BLaER1 (cell line): ENCODE results near the gene INAFM2.

Experiments used
- H3K27ac ChIP-seq: shearing (Covaris generic); formaldehyde crosslinking; 2 replicates; pipeline ENCODE4 v1.8.1; 2022
- H3K27me3 ChIP-seq: shearing (Covaris generic); formaldehyde crosslinking; 2 replicates; pipeline ENCODE4 v1.8.1; 2022
- H3K36me3 ChIP-seq: shearing (Covaris generic); formaldehyde crosslinking; 2 replicates; pipeline ENCODE4 v1.8.1; 2022
- H3K4me1 ChIP-seq: shearing (Covaris generic); formaldehyde crosslinking; 2 replicates; pipeline ENCODE4 v1.8.1; 2022
- H3K4me2 ChIP-seq: shearing (Covaris generic); formaldehyde crosslinking; 2 replicates; pipeline ENCODE4 v1.8.1; 2022
- H3K4me3 ChIP-seq: shearing (Covaris generic); formaldehyde crosslinking; 2 replicates; pipeline ENCODE4 v1.8.1; 2022
- H3K9ac ChIP-seq: shearing (Covaris generic); formaldehyde crosslinking; 2 replicates; pipeline ENCODE4 v1.8.1; 2022
- H3K9me3 ChIP-seq: shearing (Covaris generic); formaldehyde crosslinking; 2 replicates; pipeline ENCODE4 v1.8.1; 2022
- H4K20me1 ChIP-seq: shearing (Covaris generic); formaldehyde crosslinking; 2 replicates; pipeline ENCODE4 v1.8.1; 2022
- Cebpa-rat ChIP-seq: shearing (Covaris generic); IDR thresholded peaks from 2 replicates; pipeline ENCODE4 v1.8.1; 2022

The INAFM2 gene

DNA sequence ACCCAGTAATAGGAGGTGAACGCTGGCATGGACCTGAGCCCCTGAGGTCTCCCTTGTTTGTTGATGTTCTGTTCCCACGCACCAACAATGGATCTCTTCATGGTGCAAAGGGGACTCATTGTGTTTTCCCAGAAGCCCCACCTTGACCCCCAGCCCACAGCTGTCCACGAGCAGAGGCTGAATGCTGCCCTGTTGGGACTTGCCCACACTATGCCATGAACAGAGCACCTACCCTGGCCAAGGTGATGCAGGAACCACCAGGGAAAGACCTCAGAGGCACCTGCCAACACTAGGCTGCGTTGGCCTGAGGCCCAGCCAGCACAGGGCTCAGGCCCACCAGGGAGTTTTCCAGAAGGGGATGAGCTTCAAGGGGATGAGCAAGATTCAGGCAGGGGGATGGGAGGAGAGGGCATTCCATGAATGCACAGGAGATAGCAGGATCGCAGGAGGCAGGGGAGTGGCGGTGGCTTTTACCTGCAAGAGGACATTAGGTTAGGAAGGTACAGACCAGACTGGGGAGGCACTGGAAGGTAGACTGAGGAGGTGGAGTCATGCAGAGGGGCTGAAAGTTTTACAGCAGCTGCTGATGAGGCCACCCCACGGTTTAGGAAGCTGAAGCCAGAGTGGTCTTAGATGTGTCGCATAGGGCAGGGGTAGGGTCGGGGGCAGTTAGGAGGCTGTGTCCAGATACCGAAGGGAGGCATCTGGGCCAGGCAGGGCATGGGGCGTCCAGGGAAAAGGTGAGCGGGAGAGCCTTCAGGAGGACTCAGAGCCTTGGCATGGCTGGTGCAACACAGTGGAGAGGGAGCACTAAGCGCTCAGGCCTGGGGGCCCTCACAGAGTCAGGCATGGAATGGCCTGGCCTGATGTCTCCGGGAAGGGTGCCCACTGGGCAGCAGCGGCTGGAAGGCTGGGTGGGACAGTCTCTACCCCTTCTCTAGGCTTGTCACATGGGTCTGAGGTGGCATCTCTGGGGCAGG, 23.4 kb downstream of the INAFM2 start:
- Histone ChIP-seq H3K4me2 (no peak overlapping the region), H3K4me1 (peaks cover 58% of the 10 kb centered on the region), H4K20me1 (no peaks in the 10 kb centered on the region), H3K27me3 (no peaks in the 10 kb centered on the region), H3K9me3 (no peaks in the 10 kb centered on the region), H3K27ac (no peak overlapping the region), H3K4me3 (no peak overlapping the region), H3K9ac (no peak overlapping the region), H3K36me3 (no peaks in the 10 kb centered on the region)
- no peak for TF ChIP-seq Cebpa-rat

DNA sequence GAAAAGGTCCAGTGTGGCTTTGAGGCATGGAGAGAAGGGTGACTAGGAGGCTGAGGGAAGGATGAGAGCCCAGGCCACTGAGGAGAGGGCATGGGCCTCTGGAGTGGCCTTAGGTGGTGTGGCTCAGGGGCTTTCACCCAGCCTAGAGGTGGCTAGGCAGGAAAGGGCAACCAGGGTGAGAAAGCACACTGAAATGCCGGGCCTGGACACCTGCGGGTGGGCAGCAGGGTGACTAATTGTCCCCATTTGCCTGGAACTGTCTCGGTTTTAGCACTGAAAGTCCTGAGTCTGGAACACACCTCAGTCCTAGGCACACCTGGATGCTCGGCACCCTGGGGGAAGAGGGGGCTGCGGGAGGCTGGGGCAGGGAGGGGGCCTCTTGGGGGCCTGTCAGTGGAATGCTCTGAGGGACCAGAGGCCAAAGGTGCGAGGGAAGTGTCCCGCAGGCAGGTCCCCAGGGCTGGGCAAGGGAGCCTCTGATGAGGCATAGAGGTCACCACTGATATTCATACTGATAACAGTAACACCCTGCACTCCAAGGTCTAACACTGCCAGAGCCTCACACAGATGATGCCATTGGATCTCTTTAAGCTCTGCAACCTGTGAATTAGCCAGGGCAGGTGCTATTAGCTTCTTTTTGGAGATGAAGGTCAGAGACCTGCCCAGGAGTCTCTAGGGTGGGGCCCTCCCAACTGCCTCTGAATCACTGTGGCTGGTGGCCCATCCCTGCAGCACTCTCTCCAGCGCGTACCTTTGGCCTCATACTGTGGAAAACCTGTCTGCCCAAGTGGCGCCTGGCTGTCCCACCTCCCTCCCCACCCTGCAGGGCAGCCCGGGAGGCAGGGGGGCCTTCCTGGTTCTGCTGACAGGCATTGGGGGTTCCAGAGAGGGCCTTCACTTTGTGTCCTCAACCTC, 24.3 kb downstream of the INAFM2 start:
- peak overlapping the region; percentile 55 for H3K4me2 ChIP-seq
- H4K20me1 ChIP-seq = no peaks in the 10 kb centered on the region
- H3K36me3 ChIP-seq = no peaks in the 10 kb centered on the region
- no peak for TF ChIP-seq Cebpa-rat
- H3K27ac ChIP-seq = 0 out of 2 replicates have a peak overlapping the region, but pooled peaks have one; percentile 35
- H3K9me3 ChIP-seq = no peaks in the 10 kb centered on the region
- no peak overlapping the region for H3K4me3 ChIP-seq
- no peak overlapping the region for H3K9ac ChIP-seq
- no peaks in the 10 kb centered on the region for H3K27me3 ChIP-seq
- peaks cover 57% of the 10 kb centered on the region for H3K4me1 ChIP-seq

DNA sequence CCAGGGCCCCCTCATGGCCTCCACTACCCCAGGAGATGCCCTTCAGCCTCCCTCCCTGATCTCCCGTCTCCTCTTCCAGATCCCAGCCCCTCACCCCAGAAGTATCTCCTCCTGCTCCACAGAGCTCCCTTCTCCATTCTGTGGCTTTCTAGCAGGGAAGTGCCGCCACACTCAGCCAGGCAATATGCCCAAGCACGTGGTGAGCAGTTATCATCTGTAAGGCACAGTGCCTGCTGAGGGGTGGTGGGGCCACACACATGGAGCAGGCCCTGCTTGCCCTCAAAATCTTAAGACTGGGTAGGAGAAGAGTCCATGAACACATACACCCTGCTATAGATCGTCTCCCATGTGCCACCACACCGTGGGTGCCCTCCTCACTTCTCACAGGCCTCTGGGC, 25.0 kb downstream of the INAFM2 start:
- Histone ChIP-seq H3K4me2 (peak overlapping the region; percentile 55), H3K4me1 (peaks cover 51% of the 10 kb centered on the region), H3K9ac (no peak overlapping the region), H3K9me3 (no peaks in the 10 kb centered on the region), H3K27me3 (no peaks in the 10 kb centered on the region), H3K27ac (peak overlapping the region; percentile 35; the same call in 1 of the 2 replicates), H3K36me3 (no peaks in the 10 kb centered on the region), H4K20me1 (no peaks in the 10 kb centered on the region), H3K4me3 (no peak overlapping the region)
- TF ChIP-seq Cebpa-rat = no peak

DNA sequence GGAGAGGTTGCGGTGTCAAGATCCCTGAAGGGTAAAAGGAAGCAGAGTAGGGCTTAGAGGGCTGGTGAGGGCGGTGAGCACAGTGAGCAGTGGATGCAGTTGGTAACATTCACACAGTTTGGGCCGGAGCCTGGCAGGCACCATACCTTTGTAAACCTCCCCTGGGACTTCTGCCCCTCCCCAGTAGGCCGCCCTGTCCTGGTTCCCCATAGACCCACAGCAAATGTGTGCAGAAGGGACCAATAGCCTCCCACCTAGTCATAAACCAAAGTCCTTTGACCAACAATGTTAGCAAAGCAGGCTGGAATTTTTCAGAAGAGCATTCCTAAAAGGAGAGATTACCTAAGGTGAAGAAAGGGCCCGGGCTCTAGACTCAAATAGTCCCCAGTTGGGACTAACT, 25.7 kb downstream of the INAFM2 start:
- TF ChIP-seq Cebpa-rat = no peak
- peak overlapping the region; percentile 35; the same call in 1 of the 2 replicates for H3K27ac ChIP-seq
- no peak overlapping the region for H3K9ac ChIP-seq

DNA sequence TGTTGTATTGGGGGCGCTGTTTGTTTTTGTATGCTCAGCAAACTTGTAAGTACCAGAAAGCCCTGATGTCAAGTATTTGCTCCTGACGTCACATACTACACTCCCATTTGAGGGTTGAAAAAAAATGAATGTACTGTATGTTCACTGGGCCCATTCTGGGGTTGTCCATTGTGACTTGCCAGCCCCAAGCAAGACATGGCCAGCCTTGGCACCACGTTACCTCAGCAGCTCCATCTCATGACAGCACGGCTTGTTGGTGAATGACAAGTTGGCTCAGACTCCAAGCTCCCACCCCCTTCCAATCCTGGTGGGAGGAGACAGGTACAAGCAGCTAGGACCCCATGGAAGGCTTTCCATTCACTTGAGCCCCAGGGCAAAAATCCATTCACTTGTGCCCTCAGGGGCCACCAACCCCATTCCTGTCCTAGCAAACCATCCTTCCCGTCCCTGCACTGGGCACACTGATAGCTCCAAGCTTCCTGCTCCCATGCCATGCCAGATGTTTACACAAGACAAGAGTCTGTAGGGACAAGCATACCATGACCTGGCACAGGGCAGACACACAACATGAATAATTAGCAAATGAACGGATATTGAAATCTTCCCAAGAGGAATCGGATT, 28.9 kb downstream of the INAFM2 start:
- Histone ChIP-seq H4K20me1 (0 out of 2 replicates have a peak, but pooled peaks cover 19% of the 10 kb centered on the region), H3K27me3 (no peaks in the 10 kb centered on the region), H3K27ac (no peak overlapping the region), H3K9ac (no peak overlapping the region), H3K9me3 (no peaks in the 10 kb centered on the region), H3K4me1 (peaks cover 41% of the 10 kb centered on the region), H3K4me3 (no peak overlapping the region), H3K4me2 (no peak overlapping the region), H3K36me3 (no peaks in the 10 kb centered on the region)
- no peak for TF ChIP-seq Cebpa-rat

More for the DNA sequence above, 25.7 kb downstream of the INAFM2 start:
- no peak overlapping the region for H3K4me3 ChIP-seq
- H3K4me2 ChIP-seq = peak overlapping the region; percentile 55
- no peaks in the 10 kb centered on the region for H3K27me3 ChIP-seq
- H3K9me3 ChIP-seq = no peaks in the 10 kb centered on the region
- peaks cover 47% of the 10 kb centered on the region for H3K4me1 ChIP-seq
- 0 out of 2 replicates have a peak, but pooled peaks cover 5% of the 10 kb centered on the region for H4K20me1 ChIP-seq
- H3K36me3 ChIP-seq = no peaks in the 10 kb centered on the region

DNA sequence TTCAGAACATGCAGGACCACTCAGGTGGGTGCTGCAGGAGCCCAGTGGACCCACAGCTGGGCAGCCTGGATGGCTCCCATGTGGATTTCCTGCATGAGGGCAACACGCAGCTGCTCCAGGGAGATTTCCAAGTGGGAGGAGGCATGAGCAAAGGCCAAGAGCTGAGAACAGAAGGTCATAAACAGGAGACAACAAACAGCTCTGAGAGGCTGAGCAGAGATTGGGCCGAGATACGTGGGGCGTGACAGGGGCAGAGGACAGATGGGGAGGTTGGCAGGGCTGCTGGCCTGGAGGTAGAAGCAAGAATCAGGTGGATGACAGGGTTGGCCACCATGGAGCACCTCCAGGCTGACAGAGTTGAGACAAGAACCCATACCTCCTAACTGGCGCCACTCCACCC, 30.2 kb downstream of the INAFM2 start:
- Histone ChIP-seq H3K36me3 (no peaks in the 10 kb centered on the region), H3K27me3 (no peaks in the 10 kb centered on the region), H3K9me3 (no peaks in the 10 kb centered on the region), H3K4me2 (no peak overlapping the region), H3K9ac (no peak overlapping the region), H3K27ac (no peak overlapping the region), H3K4me1 (peaks cover 43% of the 10 kb centered on the region), H3K4me3 (no peak overlapping the region), H4K20me1 (peaks cover 24% of the 10 kb centered on the region)
- TF ChIP-seq Cebpa-rat = no peak

DNA sequence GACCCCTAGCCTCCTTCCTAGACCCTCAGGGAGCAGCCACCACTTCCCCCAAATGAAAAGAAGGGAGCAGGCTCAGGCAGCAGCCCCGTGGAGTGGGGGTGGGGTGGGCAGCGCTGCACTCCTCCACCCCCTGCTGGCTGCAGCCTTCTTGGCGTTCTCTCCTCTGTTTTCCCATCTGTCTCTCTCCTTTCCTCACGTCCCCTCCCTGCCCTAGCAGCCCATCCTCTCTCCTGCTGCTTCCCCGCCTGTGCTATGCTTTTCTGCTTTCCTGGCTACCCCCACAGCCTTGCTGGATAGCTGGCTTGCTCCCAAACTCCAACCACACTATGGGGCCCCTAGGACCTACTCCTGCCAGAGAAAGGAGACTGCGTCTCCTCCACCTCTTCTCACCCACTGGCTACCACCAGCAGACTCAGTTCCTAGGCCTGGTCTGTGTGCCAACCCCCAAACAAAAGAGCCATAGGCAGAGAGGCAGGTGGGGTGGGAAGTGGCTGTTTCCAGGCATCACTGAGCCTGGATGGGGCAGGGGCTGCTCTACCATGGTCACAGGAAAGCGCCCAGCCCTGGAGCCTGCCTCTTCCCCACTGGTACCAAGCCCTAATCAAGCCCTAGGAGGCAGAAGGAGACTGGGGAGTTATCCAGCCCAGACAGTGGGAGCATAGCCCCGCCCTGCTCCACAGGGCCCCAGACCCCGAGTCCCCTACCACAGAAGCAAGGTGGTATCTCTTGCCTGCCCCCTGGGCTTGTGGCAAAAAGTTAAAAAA, 31.1 kb downstream of the INAFM2 start:
- Histone ChIP-seq H3K9ac (no peak overlapping the region), H3K36me3 (no peaks in the 10 kb centered on the region), H3K27ac (no peak overlapping the region), H3K4me3 (no peak overlapping the region), H4K20me1 (peaks cover 33% of the 10 kb centered on the region), H3K27me3 (no peaks in the 10 kb centered on the region), H3K9me3 (no peaks in the 10 kb centered on the region), H3K4me2 (peak overlapping the region; percentile 17; the same call in 1 of the 2 replicates), H3K4me1 (peaks cover 39% of the 10 kb centered on the region)
- no peak for TF ChIP-seq Cebpa-rat

DNA sequence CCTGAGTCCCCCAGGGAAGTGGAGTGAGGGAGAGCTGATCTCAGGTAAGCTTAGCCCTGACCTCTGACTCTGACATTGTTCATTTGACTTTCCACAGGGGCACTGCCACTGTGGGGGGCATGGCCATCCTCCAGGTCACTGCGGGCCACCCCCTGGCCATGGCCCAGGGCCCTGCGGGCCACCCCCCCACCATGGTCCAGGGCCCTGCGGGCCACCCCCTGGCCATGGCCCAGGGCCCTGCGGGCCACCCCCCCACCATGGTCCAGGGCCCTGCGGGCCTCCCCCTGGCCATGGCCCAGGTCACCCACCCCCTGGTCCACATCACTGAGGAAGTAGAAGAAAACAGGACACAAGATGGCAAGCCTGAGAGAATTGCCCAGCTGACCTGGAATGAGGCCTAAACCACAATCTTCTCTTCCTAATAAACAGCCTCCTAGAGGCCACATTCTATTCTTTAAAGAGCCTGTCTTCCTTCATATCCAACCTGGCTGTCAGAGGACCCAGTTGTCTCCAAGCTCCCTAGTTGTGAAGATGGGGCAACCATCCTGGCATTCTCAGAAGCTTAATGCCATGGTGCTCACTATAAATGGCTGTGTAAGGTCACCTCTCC, 32.6 kb downstream of the INAFM2 start:
- no peaks in the 10 kb centered on the region for H3K36me3 ChIP-seq
- H3K9me3 ChIP-seq = no peaks in the 10 kb centered on the region
- TF ChIP-seq Cebpa-rat = no peak
- no peaks in the 10 kb centered on the region for H3K27me3 ChIP-seq
- no peak overlapping the region for H3K9ac ChIP-seq
- H3K27ac ChIP-seq = no peak overlapping the region
- no peak overlapping the region for H3K4me3 ChIP-seq
- peaks cover 48% of the 10 kb centered on the region for H4K20me1 ChIP-seq
- no peak overlapping the region for H3K4me2 ChIP-seq
- peaks cover 24% of the 10 kb centered on the region for H3K4me1 ChIP-seq
